ENCODE data around the gene EOGT. TPM values are rescaled to one million over a fixed set of nuclear protein-coding genes. Genes with fewer than 3 reads are reported as not detected.

The EOGT gene
- total RNA-seq, 2 experiments from 2014 or later, result 5.9 to 10.8 TPM

DNA sequence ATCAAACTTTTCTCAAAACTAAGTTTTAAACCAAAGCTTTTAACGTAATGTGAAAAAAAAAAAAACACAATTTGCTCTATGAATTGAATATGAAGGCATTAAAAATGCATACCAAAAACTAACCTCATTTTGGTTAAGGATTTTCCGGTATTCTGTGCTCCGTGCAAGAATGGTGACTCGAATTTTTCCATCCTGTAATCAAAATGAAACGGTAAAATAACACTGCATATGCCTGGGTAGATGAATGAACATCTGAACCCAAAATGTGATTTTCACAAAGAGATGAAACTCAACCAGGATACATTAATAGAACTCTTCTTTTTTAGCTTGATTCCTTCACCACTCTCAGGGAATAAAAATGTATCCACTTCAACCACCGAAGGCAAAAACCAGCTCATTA is 26.2 kb downstream of the EOGT start:
- H3K36me3 ChIP-seq (ENCODE audit: insufficient read depth, low read length), result no peaks in the 10 kb centered on the region
- H3K4me3 ChIP-seq (ENCODE audit: low read depth, low read length, poor library complexity, severe bottlenecking), result no peak overlapping the region
- no TSS peak for BruUV-seq (replicated peaks)
- H3K9me2 ChIP-seq (ENCODE audit: insufficient read depth, low read length), result no peaks in the 10 kb centered on the region
- H3K9me3 ChIP-seq (ENCODE audit: low read length), result no peaks in the 10 kb centered on the region
- H3K79me2 ChIP-seq (ENCODE audit: insufficient read depth, low read depth, low read length), result no peaks in the 10 kb centered on the region
- ChIA-PET POLR2A (no interaction called here), CTCF (ENCODE audit: unreplicated experiment) (no interaction called here)
- H2AFZ ChIP-seq (ENCODE audit: low read length), result no peak overlapping the region
- no peak for DNase-seq (ENCODE audit: low spot score)
- H3K4me1 ChIP-seq (ENCODE audit: insufficient read depth, low read length, poor library complexity, severe bottlenecking), result no peaks in the 10 kb centered on the region
- H4K20me1 ChIP-seq (ENCODE audit: insufficient read depth, low read length), result no peaks in the 10 kb centered on the region
- no peak overlapping the region for H3K27ac ChIP-seq (ENCODE audit: low read depth, low read length, poor library complexity, severe bottlenecking)
- TF ChIP-seq EZH2phosphoT487 (IDR thresholded peaks at IDR 0.05; ENCODE audit: borderline replicate concordance, low read depth, low read length), result no peak
- no peak for TF ChIP-seq CTCF (conservative IDR thresholded peaks at IDR 0.05; ENCODE audit: low read length)
- intact Hi-C loops (cut with micrococcal nuclease; ENCODE audit: unreplicated experiment), result no loop called here
- H3K4me2 ChIP-seq (ENCODE audit: low read length), result no peak overlapping the region

DNA sequence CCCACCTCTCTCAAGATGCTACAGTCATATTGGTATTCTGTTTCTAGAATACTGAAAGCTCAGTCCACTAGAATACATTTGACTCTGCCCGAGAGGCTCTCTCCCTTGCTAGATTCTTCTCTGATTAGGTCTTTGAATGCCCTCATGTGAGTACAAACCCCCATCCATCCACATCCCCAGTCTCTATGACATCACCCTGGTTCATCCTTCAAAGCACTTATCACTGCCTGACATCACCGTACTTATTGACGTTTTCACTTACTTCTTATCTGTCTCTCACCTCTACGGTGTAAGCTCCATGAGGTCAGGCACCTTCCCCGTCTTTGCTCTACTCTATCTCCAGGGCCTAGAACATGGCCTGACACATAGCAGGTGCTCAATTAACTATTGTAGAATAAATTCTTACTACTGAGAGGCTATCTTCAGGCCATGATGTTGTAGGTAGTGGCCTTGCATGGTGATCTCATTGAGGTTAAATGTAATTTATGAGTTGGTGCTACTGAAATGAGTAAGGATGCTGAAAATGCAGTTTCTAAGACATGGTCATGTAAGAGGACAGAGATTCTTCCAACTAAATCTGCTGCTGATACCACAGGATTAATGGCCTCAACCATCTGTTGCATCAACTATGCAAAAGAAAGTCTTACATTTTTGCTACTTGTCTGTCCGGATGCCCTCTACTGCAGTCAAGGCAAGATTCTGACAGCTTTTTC is 26.8 kb downstream of the EOGT start:
- no peaks in the 10 kb centered on the region for H3K9me2 ChIP-seq (ENCODE audit: insufficient read depth, low read length)
- CTCF ChIA-PET (ENCODE audit: unreplicated experiment), result no interaction called here
- H3K4me1 ChIP-seq (ENCODE audit: insufficient read depth, low read length, poor library complexity, severe bottlenecking), result no peaks in the 10 kb centered on the region
- no peaks in the 10 kb centered on the region for H3K79me2 ChIP-seq (ENCODE audit: insufficient read depth, low read depth, low read length)
- no peak overlapping the region for H3K4me3 ChIP-seq (ENCODE audit: low read depth, low read length, poor library complexity, severe bottlenecking)
- H3K36me3 ChIP-seq (ENCODE audit: insufficient read depth, low read length), result no peaks in the 10 kb centered on the region
- no TSS peak for BruUV-seq (replicated peaks)
- DNase-seq (ENCODE audit: low spot score), result no peak
- no peak for TF ChIP-seq CTCF (conservative IDR thresholded peaks at IDR 0.05; ENCODE audit: low read length)
- TF ChIP-seq EZH2phosphoT487 (IDR thresholded peaks at IDR 0.05; ENCODE audit: borderline replicate concordance, low read depth, low read length), result no peak
- H3K27ac ChIP-seq (ENCODE audit: low read depth, low read length, poor library complexity, severe bottlenecking), result no peak overlapping the region
- intact Hi-C loops (cut with micrococcal nuclease; ENCODE audit: unreplicated experiment), result no loop called here
- H2AFZ ChIP-seq (ENCODE audit: low read length), result no peak overlapping the region
- POLR2A ChIA-PET, result no interaction called here
- no peaks in the 10 kb centered on the region for H4K20me1 ChIP-seq (ENCODE audit: insufficient read depth, low read length)
- H3K9me3 ChIP-seq (ENCODE audit: low read length), result no peaks in the 10 kb centered on the region
- no peak overlapping the region for H3K4me2 ChIP-seq (ENCODE audit: low read length)

- H3K79me2 ChIP-seq (ENCODE audit: insufficient read depth, low read depth, low read length), result no peaks in the 10 kb centered on the region
Observed at GRCh38 chr3:68985146-68985790, 28.2 kb downstream of the EOGT start.

More at GRCh38 chr3:68985146-68985790, 28.2 kb downstream of the EOGT start:
- no TSS peak for BruUV-seq (replicated peaks)
- Histone ChIP-seq H3K4me1 (ENCODE audit: insufficient read depth, low read length, poor library complexity, severe bottlenecking) (no peaks in the 10 kb centered on the region), H3K9me2 (ENCODE audit: insufficient read depth, low read length) (no peaks in the 10 kb centered on the region), H4K20me1 (ENCODE audit: insufficient read depth, low read length) (no peaks in the 10 kb centered on the region), H3K9me3 (ENCODE audit: low read length) (no peaks in the 10 kb centered on the region), H2AFZ (ENCODE audit: low read length) (no peak overlapping the region), H3K4me3 (ENCODE audit: low read depth, low read length, poor library complexity, severe bottlenecking) (no peak overlapping the region), H3K27ac (ENCODE audit: low read depth, low read length, poor library complexity, severe bottlenecking) (no peak overlapping the region), H3K36me3 (ENCODE audit: insufficient read depth, low read length) (no peaks in the 10 kb centered on the region), H3K4me2 (ENCODE audit: low read length) (no peak overlapping the region)
- intact Hi-C loops (cut with micrococcal nuclease; ENCODE audit: unreplicated experiment), result no loop called here
- no peak for DNase-seq (ENCODE audit: low spot score)
- ChIA-PET POLR2A (no interaction called here), CTCF (ENCODE audit: unreplicated experiment) (no interaction called here)
- no peak for TF ChIP-seq EZH2phosphoT487 (IDR thresholded peaks at IDR 0.05; ENCODE audit: borderline replicate concordance, low read depth, low read length)
